GOT3 (cell line): ENCODE measurements around the gene UCP1.

Experiments
- DNase-seq: peaks from one replicate; lab custom pipeline; 2025; ENCODE audit warnings: mixed read lengths; lab: John Stamatoyannopoulos, UW

UCP1 gene

DNA sequence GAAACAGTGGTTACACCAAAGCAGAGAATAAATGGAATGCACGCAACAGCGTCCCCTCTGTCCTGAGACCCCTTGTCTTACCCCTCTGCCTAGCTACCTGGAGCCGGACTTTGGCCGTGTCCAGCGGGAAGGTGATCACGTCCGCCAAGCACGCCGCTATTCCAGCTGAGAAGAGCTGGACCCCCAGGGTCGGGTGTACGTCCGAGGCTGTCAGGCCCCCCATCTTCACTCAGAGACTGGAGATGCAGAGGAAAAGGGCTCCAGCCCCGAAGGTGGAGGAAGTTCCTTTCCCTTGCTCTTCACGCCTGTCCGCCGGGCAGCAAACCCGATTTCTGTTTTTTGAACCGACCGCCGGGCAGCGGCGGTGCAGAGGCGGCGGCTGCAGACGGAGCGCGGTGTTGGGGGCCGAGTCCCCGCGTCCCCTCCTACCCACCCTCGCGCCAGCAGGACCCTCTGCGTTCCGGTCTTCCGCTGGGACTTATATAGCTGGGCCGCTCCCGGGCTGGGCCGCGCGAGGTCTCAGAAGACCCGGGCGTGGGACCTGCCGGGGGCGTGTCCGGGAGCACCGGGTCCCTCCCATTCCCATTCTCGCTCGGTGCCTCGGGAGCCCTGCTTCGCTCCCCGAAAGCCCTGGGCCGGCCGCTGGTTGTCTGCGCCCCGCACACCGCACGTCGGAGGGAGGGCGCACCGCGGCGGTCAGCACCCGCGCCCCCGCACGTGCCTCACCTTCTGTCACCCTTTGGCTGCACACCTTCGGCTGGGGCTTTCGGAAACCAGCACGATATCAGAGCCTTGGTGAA lies at the start of gene UCP1:
UCP1 (minus strand) TSS at position 455 of the 800 bp plus-strand sequence; CDS start at position 223, 232 bp downstream.
- DNase-seq = no peak

- no peak for DNase-seq
Measured at GRCh38 chr4:140617499-140618248, 48.9 kb upstream of the UCP1 start.

- DNase-seq = no peak
Measured at GRCh38 chr4:140615451-140615850, 46.7 kb upstream of the UCP1 start.

DNA sequence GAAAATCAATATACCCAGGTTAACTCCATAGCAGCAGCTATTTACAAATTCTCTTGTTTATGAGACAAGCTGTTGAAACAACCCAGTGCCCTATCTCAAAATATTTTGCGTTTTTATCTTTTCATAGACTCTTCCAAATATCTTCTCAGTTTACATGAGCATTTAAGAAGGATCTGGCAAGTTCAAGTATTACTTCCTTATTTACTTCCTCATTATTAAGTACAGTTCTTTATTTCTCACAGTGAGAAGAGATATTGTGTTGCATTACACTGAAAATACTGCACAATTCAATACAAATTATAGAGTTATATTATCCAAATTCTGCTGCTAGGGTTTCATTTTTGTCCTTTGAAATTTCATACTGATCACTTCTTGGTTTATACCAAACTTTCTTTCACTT lies 43.6 kb upstream of the UCP1 start:
- no peak for DNase-seq

- DNase-seq = no peak
Measured at GRCh38 chr4:140611854-140612253, 43.1 kb upstream of the UCP1 start.

- DNase-seq = no peak
Measured at GRCh38 chr4:140609548-140610425, 41.0 kb upstream of the UCP1 start.

DNA sequence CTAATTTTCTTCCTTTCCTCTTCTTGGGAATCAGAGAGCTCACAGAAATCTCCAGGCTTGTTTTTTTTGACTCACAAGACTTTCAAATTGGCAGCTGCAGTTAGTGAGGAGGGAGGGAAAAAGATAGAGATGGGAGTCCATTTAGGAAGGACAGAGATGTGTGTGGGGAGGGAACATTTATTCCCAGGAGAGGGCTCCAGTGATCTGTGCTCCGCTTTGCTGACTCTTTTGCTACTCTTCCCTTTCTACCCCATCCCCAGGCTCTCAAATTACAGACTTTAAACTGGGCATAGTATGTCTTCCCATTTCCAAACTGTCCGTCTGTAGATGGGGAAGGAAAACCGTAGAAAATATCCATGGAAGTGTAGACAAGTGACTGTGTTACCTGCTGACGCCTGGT lies 39.1 kb upstream of the UCP1 start:
- no peak for DNase-seq

DNA sequence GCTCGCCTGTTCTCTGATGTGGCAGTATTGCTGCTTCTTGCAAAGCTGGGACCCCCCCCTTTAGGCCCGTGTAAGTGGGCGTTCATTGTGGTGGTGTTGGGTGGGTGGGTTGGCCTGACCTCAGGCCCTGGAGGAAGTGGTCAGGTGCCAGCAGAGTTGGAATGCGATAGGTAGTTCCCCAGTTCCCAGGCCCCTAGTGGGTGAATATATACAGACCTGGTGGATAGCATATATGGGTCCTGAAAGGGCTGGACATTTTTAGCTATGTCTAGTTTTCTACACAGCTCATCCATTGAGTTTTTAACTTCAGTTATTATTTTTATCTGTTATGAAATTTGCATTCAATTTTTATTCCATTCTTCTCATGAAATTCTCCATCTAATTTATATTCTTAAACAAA lies 35.8 kb upstream of the UCP1 start:
- no peak for DNase-seq

- no peak for DNase-seq
Measured at GRCh38 chr4:140603286-140603685, 34.5 kb upstream of the UCP1 start.

DNA sequence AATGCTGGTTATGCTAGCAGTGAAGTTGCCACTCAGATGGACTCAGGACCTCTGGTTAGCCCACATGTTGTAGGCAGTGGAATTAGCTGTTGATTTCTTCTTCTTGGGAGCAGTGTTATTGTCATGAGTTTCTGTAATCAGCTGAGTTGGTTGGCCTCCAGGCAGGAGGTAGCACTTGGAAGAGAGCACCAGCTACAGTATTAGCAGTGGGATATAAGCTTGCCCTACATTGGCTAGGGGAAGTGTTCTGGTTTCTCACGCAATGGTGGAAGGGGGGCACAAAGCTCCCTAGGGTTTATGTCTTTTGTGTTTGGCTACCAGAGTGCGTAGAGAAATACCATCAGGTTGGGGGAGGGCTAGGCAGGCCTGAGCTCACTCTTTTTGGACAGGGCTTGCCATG lies 34.0 kb upstream of the UCP1 start:
- DNase-seq = no peak

DNA sequence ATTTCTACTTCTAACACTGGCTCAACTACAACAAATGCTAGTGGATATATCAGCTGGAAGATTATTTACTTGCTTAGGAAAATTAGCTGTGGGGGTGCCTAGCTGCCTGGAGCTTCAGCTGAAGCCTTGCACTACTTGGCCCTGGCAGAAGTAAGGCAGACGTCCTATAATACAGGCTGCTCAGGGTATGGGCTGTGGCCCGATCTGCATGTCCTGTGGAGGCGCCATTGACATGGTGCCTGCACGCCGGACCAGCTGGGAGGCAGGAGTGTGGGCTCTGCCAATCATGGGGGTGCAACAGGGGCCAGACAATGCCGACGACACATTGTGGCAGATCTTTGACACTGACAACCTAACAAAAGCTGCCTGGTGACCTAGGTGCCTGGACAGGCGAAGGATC lies 31.6 kb upstream of the UCP1 start:
- no peak for DNase-seq

GRCh38 chr4:140595065-140595464 lies 26.3 kb upstream of the UCP1 start:
- no peak for DNase-seq

GRCh38 chr4:140584439-140584838 lies 15.7 kb upstream of the UCP1 start:
- no peak for DNase-seq

DNA sequence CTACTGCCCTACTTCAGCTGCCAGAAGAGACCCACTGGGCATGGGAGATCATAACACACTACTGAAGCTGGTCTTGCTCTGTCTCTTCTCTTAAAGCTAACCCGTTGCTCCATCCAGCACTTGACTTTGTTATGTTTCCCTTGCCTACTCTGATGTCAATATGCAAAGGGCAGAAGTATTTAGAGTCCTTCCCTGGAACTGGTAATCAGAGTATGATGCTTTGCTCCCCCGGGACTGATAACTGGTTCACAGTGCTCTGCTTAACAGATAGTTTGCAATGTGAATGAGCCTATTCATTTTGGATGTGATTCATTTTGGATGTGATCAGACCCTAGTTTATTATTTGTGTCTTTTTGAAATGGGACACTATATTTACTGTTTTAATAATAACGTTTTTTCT lies 12.3 kb upstream of the UCP1 start:
- DNase-seq = no peak

DNA sequence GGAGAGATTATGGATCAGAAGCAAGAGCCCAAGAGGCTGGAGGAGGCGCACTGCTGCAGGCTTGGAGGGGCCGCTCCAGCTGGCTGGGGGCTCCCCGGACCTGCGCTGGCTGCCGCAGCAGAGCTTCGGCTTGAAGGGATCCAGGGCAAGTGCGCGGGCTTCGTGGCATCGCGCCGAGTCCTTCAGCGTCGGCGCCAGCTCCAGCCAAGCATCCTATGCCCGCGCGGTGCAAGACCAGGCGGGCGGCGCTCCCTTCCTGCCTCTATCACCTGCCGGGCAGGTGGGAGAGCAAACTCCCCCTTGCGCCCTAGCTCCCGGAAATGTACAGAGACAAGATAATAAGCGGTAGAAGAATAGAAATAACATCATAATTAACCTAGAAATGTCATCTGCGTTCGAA lies 10.5 kb upstream of the UCP1 start:
- DNase-seq = no peak

- no peak for DNase-seq
Measured at GRCh38 chr4:140575489-140575888, 6.7 kb upstream of the UCP1 start.

GRCh38 chr4:140571620-140572019 lies 2.9 kb upstream of the UCP1 start:
- DNase-seq = no peak

DNA sequence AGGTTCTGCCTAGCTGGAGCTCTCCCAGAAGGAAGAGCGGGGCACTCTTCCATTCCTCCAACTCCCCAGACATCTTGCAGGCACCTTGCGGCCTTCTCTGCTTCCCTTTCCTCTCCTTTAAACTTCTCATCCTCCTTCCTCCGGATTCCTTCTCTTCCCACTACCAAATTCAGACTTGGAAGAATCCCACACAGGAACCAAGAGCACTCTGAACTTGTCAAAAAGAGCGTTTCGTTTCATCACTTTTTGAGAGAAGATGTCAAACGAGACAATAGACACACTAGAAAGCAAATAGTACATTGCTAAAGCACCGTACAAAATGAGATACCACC lies 512 bp upstream of the UCP1 start:
- no peak for DNase-seq

GRCh38 chr4:140559696-140560095 lies 9.1 kb downstream of the UCP1 start:
- DNase-seq = no peak

DNA sequence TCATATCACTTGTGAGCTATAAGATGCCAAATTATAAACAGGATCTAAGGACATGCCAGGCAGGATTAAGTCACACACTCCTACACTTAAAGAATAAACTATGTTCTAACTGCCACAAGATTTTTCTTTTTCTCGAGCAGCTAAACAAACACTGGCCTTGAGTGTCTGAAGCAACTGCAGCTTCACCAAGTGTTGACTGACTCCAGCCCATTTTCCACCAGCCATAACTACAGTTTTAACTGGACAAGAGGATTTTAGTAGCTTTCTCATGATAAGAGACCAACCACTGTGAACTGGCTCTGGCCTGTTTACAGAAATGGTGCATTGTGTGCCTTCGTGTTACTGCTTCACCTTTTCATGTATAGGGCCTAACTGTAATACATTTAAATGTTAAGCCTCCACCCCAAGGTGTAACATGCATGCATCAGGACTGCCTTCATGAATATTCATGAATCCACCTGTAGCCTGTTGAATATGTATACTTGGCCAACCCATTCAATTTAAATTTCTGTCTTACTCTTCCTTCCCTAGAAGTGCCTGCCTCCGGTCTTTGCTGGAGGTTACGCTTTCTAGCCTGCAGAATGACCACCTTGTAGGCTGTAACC lies 10.8 kb downstream of the UCP1 start:
- DNase-seq = no peak

- DNase-seq = no peak
Measured at GRCh38 chr4:140556372-140557085, 12.2 kb downstream of the UCP1 start.
